GM18505 (cell line): Measurements from ENCODE around the gene AMBRA1.
"Not testable (repeated sequence)": the region's sequence is repeated elsewhere in the genome, so short reads cannot be mapped to it uniquely, and the experiment has no call there.

Experiments used
- ATAC-seq: cut with Tn5 transposase; IDR thresholded peaks from one replicate; pipeline ENCODE4 v1.9.1; 2021; ENCODE audit not compliant: unreplicated experiment
- POLR2A ChIP-seq: IDR thresholded peaks from 4 replicates; pipeline ENCODE4 v1.6.1; 2011; ENCODE audit warnings: borderline replicate concordance; ENCODE audit not compliant: insufficient read depth, insufficient read length; ENCODE audit errors: extremely low read depth

The AMBRA1 gene

DNA sequence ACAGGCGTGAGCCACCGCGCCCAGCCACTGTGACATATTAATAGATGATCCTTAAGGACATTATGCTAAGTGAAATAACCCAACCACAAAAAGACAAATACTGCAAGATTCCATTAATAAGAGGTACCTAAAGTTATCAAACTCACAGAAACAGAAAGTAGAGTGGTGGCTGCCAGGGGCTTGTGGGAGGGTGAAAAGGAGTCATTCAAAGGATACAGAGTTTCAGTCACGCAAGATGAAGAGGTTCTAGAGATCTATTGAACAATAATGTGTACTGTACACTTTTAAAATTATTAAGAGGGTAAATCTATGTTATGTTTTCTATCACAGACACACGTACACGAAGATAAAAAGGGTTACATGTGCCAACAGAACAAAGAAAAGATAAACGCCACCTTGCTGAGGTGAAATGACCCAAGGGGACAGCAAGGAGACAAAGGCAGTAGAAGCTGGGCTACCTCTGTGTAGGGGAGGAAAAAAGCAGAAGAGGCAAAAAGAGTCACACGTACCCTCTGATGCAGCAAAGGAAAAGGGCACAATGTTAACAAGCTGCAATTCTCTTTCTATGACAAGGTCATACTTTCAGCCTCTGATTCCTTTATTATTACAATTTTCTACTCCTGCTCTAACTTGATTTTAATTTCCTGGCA is 65.3 kb downstream of the AMBRA1 start:
- no peak for ATAC-seq
- TF ChIP-seq POLR2A, result no peak

DNA sequence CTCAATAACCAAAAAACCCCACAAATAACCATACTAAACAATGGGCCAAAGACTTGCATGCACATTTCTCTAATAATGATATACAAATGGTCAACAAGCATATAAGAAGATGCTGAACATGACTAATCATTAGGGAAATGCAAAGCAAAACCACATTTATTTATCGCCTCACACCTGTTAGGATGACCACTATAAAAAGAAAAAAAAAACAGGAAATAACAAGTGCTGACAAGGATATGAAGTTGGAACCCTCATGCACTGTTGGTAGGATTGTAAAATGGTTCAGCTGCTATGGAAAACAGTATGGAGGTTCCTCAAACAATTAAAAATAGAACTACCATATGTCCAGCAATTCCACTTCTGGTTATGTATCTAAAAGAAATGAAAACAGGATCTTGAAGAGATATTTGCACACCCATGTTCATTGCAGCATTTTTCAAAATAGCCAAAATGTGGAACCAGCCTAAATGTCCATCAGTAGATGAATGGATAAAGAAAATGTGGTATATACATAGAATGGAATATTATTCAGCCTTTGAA is 66.2 kb downstream of the AMBRA1 start:
- TF ChIP-seq POLR2A, result no peak
- ATAC-seq, result no peak

DNA sequence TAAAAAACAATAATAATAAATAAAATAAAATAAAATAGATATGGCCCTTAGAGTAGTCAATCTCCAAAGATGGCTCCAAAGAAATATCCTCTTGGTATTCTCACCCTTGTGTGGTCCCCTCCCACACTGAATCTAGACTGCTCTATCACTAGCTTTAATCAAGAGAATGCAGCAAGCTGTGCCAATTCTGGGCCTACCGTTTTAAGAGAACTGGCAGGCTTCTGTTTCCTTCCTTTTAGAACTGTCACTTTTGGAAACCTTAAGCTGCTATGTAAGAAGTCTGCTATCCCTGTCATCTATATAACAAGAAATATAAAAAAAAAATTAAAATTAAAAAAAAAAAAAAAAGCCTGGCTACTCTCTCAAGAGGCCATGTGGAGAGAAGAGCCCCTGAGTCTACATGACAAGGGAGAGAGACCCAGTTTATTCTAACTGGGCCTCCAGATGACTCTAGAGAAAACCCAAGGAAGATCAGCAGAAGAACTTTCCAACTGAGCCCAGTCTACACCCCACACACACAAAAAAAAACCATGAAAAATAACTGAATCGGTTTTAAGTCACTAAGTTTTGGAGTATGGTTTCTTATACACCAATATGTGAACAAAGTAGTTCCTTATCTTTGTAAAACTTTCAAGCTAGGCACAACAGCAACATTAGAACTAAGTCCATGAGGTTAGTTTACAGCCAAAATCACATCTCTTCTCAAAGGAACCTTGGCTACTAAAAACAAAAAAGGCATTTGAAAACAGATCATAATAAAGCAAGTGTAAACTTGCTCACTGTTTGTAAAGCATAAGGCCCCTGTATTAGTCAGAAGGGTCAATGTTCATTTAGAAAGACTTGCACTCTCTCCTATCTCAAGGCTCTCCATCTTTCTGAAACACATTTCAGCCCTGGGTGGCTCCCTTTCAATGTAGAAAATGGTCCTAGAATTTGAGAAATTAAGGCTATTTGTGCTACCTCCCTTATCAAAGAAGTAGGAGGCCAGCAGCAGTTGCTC is 67.3 kb downstream of the AMBRA1 start:
- TF ChIP-seq POLR2A, result no peak
- no peak for ATAC-seq

DNA sequence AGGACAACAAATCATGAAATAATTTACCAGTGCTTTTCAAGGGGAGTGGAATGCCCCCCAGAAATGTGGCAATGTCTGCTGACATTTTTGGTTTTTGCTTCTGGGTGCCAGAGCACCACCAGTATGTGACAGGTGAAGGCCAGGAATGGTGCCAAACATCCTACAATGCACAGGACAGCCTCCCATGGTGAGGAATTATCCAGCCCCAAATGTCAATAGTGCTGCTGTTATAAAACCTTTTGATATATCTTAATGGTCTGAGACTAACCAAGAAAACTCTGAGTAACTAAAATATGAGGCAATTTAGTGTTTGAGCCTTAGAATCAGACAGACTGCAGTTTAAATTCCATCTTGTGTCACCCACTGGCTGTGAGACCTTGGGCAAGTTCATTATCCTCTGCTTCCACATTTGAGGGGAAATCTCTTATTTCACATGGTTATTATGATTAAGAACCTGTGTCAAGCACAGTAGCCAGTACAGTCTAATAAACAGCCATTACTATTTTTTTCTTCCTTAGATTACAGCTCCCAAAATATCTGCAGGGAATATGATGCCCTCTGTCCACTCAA is 69.5 kb downstream of the AMBRA1 start:
- no peak for ATAC-seq
- no peak for TF ChIP-seq POLR2A

DNA sequence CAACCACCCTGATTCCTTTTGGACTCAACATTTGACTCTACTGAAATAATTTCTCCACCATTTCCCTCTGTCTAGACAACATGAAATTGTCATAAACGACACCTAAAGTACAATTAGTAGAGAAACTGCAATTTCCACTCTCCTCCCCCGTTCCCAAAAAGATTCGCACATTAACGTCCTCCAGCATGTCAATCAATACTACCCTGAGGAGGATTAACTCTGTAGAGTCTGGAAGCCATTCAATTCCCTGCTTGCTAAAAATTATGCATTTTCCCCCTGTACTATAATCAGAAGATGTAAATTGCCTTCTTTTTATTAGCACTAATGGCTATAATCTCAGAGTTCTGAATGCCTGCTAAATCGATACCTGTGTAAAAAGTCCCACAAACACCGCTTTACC is 70.5 kb downstream of the AMBRA1 start:
- ATAC-seq, result no peak
- no peak for TF ChIP-seq POLR2A

DNA sequence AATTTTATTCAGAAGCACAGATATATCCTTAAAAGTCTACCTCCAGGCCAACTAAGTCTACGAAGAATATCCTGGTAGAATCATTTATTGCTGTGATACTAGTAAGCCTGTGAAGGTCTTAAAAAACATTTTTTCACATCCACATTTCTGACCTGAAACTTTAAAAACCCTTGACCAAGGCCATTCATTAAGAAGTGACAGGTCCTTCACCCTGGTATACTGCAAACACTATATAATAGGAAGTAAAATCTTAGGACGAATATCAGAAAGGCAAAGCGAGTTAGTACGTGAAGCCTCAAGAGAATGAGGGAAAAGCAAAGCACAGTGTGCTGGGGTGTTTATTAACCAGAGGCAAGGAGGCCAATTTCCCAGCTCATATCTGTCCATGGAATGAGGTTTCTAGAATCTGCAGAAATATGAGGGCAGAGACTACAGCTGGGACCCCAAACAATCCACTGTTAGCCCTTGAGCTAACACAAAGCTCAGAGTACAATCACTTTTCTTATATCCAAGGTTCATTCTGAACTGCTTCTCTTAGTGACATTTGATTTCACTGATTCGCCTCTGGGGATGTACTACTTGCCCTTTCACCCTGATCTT is 71.0 kb downstream of the AMBRA1 start:
- ATAC-seq, result no peak
- TF ChIP-seq POLR2A, result no peak

DNA sequence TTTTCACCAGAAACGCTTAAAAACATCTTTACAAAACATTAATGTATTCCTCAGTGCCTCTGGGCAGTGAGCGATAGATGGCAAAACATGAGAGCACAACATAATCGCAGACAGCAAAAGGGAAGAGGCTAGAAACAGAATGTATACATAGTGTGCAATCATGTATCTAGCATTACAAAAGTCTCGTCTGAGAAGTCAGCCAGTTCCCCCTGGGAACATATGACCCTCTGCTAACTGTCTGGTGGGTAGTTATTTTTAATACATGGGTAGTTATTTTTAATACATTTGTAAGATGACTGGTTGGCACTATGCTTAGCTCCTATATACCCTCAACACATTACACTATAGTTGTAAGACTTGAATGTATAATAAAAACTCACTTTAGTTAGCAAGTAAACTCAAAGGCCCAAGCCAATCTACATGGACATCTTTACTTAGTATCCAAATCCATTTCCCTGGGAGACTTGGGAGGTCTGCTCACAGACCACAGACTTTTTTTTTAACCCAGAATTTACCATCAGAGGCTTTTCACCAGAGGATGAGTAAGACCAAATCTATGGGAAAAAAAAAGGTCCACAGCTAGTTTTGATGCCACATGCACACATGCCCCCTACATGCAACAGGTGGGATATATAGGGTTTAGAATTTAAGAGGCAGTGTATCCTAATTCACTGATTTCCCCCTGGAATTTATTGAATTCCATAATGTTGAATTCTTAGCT is 71.7 kb downstream of the AMBRA1 start:
- TF ChIP-seq POLR2A, result no peak
- ATAC-seq, result no peak

DNA sequence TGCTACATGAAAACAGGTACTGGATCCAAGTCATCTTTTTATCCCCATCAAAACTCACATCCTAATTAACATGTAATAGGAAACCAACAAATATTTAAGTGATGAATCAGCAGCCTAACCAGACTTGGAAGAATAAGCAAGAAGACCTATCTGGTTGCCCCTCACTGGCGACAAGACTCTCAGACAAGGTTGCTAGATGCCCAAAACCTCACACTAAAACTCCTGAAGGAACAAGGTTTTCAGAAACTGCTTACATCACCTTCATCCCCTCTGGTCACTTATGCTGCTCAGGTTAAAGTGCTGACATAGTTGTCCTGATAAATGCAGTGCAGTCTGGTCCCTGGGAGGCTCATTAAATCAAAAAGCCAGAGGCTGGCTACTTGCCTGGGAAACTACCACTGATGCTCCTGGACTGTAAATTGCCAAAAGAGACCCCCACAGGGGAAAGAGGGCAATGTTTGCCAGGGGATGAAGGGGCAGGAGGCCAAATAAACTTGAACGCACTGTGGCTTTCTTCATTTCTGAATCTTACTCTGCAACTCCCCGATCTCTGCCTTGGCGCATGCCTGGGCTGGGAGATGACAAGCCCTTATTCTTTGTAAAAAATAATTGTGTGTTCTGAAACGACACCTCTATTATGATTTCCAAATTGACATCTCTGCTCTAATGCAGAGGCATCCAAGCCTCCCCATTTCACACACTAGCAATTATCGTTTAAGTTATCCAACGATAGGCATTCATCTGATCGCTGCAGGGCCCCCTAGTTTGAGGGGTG is 72.7 kb downstream of the AMBRA1 start:
- no peak for TF ChIP-seq POLR2A
- no peak for ATAC-seq

DNA sequence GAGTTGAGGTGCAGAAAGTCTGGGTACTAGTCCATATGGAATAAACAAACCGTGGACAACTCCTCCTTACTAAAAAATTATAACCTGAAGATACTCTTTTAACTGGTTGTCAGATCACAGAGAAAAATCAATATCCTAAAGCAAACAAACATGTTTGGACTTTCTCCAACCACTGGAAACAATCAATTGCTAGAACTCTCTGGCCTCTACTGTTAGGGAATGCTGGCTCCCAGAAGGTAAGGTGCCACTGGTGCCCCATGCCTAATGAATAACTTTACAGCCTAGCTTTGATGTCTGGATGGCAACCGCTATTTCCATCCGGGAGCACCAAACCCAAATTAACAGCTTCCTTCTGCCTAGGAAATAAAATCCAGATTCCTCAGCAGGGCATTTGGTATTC is 74.5 kb downstream of the AMBRA1 start:
- TF ChIP-seq POLR2A, result no peak

DNA sequence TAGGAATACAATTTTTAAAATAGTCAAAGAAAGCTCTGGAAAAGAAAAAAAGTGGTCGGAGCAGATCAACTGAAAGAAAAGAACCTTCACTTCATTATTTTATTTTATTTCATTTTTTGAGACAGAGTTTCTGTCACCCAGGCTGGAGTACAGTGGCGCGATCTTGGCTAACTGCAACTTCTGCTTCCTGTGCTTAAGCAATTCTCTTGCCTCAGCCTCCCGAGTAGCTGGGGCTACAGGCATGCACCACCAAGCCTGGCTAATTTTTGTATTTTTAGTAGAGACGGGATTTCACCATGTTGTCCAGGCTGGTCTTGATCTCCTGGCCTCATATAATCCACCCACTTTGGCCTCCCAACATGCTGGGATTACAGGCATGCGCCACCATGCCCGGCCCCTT is 74.9 kb downstream of the AMBRA1 start:
- not testable (repeated sequence) for ATAC-seq

More for the DNA sequence above, 74.5 kb downstream of the AMBRA1 start:
- ATAC-seq, result no peak

DNA sequence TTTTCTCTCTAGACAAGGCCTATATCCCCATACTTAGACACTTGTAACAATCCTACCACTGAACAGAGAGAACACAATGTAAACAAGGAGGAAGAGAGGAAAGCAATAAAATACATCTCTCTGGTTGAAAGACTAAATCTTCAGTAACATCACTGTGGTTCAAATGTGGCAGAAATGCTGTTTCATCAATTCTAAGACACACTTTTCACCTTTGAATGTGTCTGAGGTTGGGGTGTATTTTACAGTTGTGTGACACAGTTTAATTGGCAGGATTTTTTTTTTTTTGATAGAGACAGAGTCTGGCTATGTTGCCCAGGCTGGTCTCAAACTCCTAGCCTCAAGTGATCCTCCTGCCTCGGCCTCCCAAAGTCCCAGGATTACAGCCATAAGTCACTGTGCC is 79.5 kb downstream of the AMBRA1 start:
- ATAC-seq, result no peak
- TF ChIP-seq POLR2A, result no peak

DNA sequence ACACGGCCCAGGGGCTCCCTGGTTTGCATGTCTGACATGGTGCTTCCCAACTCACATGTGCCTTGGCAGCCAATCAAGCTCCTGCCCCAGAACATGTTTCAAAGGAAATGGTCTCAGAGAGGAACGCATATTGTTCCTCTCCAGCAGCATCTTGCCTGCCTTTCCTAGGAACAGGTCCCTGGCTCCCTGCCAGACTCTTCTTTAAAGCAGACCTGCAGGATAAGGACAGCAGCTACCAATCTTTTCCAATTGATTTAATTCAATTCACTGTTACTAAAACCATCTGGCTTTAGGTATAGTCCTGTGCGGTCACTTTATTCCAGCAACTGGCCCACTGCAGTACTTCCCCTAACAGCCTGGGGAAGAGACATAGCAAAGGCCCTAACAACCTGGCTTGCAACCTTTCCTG is 79.9 kb downstream of the AMBRA1 start:
- no peak for ATAC-seq
- TF ChIP-seq POLR2A, result no peak
